Measurements from ENCODE around the gene SNAI3.

SNAI3 gene

DNA sequence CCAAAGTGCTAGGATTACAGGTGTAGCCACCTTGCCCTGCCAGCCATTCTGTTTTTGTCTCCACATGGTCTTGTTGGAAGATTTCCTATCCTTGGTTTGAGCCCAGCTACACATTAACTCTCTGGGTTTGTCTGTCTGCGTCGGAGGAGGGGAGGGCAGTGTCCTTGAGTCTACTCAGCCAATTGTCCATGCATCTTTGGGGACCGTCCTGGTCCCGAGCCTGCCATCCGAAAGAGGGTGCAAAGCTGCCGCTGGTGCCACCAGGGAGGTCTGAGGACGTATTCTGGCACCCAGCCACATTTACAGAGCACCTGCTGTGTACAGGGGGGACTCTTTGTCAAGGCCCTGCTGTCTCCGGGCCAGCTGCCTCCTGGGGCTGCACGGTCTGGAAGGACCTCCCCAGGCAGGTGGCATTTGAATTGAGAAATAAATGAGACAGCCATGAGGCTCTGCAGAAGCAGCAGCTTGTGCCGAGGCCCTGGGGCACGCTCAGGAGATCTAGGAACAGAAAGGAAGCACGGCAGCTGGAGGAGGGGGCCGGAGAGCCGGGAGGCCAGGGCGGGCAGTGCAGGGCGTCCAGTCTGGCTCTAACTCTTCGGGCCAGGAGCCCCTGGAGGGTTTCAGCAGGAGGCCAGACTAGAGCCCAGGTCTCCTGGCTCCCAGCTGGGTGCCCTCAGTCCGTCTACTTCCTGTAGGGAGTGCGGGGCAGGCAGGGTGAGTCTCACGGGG is 36.9 kb downstream of the SNAI3 start:
- DNase-seq: no peak

DNA sequence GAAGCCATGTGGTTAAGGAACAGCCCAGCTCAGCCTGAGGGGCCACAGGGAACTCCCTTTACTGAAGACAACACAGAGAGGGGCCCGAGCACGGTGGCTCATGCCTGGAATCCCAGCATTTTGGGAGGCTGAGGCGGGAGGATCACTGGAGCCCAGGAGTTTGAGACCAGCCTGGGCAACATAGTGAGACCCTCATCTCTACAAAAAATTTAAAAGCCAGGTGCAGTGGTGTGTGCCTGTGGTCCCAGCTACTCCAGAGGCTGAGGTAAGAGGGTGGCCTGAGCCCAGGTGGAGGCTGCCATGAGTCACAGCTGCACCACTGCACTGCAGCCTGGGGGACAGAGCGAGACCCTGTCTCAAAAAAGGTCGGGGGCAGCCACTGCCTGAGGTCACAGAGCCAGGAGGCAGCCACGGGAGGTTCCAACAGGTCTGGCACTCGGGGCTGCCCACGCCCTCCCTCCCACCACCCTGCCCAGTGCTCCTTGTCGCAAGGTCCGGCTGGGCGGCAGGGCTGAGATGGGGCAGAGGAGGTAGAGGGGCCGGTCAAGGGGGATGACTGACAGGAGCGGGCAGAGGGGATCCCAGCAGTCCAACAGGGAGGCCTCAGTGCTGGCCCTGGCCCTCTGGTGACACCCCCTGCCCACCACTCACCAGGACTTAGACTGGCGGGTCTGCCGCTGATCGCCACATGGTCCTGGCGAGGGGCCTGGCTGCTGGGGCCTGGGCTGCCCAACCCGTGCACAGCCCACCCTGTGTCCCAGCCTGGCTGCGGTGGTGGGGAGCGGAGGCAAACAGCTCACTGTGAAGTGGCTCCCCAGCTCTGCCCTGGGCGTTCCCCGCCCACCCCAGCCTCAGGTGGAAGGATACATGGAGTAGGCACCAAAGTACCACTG is 38.9 kb downstream of the SNAI3 start:
- no peak for DNase-seq

DNA sequence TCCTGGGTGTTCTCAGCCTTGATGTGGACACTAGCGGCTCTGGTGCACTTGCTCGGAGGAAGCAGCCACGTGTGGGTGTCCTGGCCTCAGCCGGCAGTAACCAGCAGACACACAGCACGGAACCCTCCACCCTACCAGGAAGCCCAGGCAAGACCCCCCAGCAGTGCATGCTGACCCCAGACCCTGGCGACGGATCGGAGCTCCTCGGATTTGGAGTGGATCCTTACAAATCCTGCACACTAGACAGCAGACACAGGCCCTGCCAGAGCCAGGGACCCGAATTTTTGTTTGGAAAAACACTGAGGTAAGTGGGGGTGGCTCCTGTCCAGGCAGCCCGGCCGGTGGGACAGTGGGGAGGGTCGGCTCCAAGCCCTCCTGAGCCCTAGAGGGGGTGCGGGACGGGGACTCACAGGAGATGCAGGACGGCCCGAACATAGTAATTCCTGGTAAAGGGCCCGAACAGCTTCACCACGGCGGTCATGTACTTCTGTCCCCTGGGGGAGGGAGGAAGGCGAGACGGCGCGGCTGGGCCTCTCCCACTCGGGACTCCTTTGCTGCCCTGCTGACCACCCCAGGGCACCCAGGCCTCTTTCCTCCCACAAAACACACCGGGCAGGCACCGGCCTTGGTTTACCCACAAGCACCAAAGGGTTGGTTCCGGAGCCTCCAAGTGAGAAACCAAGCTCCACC is 39.8 kb downstream of the SNAI3 start:
- no peak for DNase-seq

DNA sequence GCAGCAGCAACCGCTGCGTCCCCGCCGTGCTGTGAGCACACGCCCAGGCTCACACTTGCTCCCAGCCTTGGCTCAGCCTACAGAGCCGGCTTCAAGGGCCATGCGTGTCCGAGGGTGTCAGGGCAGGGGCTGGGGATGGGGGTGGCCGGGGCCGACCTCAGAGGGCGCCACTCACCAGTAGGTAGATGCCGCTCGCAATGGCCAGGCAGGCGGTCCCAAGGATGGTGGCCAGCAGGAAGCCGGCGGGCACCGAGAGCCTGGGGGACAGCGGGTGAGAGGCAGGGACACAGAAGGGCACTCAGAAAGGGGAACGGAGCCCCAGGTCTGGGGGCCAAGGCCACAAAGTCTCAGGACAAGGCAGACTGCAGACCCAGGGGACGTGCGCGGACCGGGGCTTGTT is 40.4 kb downstream of the SNAI3 start:
- DNase-seq: no peak

DNA sequence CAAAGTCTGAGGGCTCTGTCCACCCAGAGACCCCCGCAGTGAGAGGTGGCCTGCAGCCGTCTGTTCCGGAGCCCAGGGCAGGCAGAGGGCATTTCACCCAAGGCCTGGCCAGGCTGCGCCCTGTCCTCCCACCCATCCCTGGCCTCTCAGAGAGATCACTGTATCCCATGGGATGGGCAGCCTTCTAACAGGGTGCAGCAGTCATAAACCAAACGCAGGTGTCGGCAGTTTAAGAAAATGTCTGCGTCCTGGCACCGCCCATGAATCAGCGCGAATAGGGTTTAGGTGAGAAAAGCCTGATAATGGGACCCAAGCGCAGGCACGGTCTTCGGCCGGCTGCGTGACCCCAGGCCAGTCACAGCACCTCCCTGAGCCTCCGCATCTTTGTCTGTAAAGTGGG is 40.9 kb downstream of the SNAI3 start:
- no peak for DNase-seq

DNA sequence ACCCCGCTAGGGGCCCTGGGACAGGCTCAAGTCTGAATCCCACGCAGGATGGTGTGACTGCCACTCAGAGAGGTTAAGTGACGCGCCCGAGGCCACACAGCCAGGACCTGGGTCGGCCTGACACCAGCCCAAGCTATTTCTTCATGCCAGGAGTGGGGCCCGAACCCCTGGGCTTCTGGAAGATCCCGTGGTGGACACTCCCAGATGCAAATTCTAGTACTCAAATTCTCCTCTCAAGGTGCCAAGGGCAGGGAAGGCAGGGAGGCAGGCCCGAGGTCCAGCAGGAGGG is 42.7 kb downstream of the SNAI3 start:
- no peak for DNase-seq

DNA sequence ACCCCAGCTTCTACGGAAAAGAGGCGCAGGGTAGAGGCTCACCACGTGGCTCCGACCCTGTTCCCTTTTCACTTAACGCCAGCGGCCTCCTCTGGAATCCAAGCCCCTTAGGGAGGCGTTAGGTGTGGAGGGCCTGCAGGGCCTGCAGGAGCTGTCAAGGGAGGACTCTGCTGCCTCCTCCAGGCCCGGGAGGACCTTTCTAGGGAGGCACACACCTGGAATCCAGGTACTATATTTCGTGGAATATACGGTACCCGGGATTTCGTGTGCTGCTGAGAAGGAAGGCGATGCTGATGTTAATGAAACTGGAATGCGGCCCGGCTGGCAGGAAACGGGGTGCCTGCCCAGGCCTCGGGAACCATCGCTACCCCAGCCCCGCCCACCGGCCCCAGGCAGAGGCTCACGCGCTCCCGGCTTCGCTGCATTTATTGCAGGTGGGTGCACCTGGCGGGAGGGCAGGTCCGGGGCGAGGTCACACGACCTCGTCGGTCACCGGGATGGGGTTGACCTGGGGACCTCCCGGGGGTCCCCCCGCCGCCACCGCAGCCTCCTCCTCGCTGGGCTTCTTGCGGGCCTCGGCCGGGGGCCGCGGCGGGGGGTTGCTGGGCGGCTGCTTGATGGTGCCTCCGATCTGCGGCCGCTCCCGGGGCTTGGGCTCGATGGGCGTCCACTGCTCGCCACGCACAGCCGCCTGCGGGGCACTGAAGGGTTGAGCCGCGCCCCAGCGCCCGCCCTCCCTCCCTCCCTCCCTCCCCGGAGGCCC is 43.2 kb downstream of the SNAI3 start:
- no peak for DNase-seq

DNA sequence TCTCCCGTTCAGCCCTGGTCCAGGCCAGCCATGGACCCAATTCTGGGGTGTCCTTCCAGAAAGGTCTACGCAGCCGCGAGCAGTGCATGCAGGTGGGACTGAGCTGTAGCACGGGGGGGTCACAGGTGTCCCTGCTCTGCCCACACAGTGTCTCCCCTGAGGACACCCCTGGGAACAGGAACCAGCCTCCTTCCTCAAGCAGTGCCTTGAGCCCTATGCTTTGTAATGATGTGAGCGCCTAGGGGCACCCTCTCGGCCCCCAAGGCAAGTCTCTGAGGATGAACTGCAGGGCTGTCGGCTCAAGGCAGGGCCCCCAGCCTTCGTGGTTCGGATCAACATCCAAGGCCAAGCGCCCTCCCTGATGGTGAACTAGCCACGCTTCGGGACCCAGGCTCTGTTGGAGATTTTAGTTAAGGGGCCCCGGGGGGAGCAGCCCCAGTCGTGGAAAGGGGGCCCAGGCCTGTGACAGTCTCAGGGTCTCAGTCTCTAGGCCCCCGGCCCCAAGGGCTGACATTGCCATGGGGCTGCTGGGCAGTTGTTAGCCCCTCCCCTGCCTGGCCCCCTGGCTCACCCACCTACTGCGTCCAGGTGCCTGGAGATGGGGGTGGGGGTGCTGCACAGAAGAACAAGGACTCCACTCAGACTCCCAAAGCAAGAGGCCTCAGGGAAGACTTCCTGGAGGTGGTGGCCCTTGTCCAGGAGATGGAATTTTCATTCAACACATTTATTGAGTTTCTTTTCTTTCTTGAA is 45.6 kb downstream of the SNAI3 start:
- DNase-seq: no peak

DNA sequence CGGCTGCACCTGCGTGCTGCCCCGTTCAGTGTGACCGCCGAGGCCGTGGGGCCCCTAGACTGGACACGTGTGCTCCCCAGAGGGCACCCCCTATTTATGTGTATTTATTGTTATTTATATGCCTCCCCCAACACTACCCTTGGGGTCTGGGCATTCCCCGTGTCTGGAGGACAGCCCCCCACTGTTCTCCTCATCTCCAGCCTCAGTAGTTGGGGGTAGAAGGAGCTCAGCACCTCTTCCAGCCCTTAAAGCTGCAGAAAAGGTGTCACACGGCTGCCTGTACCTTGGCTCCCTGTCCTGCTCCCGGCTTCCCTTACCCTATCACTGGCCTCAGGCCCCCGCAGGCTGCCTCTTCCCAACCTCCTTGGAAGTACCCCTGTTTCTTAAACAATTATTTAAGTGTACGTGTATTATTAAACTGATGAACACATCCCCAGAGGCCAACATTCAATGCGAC is 46.2 kb downstream of the SNAI3 start:
- DNase-seq: no peak

DNA sequence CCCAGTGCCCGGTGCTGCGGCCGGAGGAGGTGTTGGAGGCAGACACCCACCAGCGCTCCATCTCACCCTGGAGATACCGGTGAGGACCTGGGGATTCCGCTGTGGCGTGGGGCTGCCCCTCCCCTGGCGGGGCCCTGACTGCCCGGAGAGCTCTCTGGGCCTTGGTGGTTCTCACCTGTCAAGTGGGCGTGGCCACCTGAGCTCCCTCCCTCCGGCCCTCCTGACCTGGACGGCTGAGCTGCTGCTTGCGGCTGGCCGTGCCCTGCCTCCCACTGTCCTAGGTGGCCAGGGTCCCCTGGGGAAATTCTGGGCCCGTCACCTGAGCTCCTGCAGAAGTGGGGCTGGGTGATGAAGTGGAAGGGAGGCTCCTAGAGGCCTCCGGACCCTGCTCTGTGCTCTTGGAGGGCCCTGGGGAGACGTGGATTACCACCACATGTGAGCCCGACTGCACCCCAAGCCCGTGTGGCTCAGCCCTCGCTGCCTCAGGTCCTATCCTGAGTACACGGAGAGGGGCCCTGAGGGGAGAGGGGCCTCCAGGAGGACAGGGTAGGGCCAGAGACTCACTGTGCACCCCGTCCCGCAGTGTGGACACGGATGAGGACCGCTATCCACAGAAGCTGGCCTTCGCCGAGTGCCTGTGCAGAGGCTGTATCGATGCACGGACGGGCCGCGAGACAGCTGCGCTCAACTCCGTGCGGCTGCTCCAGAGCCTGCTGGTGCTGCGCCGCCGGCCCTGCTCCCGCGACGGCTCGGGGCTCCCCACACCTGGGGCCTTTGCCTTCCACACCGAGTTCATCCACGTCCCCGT is 46.9 kb downstream of the SNAI3 start:
- no peak for DNase-seq

DNA sequence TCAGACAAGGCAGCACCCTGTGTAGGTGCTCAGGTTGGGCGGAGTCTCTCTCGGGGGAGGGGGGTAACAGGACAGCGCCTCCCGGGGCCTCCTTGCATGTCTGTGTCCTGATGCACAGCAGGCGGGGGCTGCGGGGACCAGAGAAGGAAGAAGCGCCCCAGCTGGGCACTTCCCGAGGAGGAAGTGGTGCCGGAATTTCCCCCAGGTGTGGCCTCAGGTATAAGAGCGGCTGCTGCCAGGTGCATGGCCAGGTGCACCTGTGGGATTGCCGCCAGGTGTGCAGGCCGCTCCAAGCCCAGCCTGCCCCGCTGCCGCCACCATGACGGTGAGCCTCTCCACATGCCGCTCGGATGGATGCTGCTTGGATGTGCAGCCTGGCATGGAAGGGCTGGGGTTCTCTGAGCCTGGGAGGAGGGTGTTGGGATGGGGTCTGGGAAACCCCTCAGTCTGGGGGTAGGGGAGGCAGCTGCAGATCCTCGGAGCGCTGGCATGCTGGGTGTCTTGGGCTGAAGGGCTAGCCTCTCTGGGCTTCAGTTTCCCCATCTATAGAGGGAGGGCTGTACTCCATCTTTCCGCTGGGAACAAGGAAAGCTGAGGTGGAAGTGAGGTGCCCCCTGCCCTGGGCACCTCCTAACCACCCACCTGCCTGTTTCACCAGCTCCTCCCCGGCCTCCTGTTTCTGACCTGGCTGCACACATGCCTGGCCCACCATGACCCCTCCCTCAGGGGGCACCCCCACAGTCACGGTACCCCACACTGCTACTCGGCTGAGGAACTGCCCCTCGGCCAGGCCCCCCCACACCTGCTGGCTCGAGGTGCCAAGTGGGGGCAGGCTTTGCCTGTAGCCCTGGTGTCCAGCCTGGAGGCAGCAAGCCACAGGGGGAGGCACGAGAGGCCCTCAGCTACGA is 47.7 kb downstream of the SNAI3 start, which contains the start of gene IL17C:
Gene IL17C, plus strand, starts transcription at position 250 of the 908 bp plus-strand sequence. Its CDS starts 70 bp downstream, at position 320.
- no peak for DNase-seq

DNA sequence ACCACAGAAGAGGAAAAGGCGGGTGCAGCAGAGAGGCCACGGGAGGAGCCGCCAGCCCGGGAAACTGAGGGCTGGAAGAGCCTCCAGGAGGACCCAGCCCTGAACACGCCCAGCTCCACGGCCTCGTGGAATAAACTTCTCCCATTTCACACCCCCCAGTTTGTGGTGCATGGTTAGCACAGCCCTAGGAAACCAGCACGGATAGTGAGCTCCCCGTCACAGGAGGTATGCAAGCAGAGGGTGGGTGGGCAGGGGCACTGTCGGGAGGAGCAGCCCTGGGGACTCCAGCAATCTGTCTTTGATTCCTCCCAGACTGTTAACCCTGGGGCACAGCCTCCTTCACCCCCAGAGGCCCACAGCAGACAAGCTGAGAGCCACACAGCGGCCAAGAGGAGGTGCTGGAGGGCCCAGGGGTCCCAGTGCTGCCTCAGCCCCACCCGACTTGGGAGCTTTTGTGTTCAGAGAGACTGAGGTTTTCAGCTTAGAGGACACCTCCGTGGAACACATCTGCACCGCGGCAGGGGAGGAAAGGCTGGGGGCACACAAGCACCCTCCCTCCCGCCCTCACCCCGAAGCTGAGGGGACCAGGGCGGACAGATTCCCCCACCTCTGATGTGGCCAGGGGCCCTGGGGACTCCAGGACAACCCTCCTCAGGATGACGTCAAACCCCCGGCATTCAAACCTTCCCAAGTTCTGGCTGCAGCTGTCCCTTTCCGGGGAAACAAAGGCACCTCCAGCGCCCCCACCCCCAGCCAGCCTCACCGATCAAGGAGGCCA is 49.6 kb downstream of the SNAI3 start:
- no peak for DNase-seq

DNA sequence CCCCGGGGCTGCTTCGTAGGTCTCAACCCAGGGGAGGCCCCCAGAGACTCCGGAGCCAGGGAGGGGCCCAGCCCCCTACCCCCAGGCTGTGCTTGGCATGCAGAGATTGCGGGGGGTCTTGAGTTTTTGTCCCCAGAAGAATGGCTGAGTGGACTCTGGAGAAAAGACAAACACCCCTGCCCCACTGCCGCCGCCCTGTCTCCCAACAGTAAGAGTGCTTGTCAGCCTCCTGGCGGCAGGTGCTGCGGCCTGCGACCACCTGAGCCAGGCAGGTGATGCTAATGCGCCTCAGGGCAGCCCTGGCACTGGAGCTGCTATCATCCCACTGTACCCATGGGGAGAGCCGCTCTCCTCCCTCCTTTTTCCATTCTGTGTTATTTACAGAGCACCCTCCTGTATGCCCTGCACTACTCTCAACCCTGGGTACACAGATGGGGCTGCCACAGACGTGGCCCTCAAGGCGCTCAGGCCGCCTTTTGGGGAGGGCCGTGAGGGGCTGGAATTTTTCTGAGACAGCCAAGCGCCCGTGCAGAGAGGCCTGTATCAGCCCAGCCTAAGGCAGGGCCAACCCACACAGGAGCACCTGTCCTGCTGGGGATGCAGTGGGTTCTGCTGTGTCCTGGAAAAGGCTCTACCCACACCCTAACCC is 50.5 kb downstream of the SNAI3 start:
- DNase-seq: no peak

DNA sequence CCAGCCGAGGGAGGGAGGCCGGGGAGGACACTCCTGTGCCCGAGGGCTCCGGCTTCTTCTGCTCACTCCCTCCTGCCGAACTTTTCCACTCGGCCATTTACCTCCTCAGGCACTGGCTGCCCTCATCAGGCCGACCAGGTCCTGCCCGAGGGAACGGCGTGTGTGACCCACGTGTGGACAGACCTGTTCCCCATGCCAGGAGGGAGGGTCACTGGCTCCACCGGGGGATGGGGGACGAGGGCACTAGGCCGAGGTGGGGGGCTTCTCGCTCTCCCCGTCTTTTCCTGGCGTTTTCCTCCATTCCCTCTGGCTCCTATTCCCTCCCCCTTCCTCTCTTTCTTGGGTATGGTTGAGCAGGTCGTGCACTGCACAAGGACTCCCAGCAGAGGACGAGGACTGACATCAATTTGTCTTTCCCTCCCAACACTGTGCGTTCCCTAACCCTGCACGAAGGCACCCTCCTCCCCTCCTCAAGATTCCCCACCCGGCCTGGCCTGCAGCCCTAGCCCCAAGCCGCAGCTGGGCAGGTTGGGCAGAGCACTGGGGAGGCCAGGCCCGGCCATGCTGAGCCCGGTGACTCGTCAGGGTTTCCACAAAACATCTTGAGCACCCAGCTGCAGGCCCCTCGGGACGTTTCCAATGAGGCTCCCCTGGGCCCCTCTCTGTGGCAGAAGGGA is 51.2 kb downstream of the SNAI3 start:
- no peak for DNase-seq

DNA sequence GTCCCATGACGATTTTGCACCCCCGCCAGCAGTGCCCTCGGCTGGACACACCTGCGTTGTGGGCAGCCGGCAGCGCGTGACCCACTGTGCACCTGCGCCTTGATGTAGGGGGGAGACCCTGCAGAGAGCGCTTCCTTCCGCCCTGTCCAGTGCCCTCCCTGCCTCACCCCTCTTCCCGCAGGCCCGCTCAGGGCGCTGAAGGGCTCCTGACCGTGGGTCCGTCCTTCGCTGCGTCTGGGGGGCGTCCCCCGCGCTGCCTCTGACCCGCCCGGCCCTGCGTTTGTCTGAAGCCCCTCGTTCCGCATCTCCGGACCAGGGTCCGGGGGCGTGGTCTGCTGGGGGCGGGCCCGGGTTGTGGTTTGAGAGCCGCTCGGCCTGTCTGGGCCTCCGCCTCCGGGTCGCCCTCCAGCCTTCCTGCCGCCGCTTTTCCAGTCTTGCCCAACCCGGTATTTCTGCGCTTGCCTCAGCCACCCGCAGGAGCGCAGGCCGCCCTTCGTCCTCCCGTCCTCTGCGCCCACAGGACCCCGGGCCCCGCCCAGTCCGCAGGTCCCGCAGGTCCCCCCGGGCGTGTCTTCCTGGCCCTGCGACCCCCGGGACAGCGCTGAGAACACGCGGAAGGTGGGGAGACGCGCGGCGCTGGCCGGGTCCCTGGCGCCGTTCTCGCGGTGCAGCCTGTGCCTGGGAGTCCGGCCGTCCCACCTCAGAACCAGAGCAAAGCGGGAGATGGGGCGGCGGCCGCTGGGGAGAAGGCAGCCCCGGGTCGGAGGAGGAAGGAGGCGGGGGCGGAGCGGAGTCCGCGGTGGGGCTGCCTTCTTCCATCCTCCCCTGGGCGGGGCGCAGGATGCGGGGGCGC is 51.9 kb downstream of the SNAI3 start:
- no peak for DNase-seq

DNA sequence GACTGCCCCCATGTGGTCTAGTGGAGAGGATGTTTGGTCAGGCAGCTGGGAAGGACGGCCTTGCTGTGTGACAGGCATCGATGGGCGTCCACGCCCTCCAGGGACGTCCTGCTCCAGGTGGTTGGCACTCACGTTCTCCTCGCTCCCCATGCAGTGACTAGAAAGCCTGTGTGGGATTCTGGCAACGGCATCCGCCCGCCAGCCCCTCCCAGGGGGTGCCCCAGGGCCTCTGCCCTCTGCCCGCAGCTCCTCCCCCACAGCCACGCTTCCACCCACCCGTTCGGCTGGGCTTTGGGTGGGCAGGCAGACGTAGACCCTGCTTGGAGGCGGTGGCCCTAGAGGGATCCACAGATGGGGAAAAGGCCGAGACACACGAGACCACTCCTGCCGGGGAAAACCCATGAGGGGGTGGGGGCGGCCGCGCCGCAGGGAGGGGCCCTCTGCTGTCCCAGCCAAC is 52.6 kb downstream of the SNAI3 start:
- DNase-seq: no peak

DNA sequence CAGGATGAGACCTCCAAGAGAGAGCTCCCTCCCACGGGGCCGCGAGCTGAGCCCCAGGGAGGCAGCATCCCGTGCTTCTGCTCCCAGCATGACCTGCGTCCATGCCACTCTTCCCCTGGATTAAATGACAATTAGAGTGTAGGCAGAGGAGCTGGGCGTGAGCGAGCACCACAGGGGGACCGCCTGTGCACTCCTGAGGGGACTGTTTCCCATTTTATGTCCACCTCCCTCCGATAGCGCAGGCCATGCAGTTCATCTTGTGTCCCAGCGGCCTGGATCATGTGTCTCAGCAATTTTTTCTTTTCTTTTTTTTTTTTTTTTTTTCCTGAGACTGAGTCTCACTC is 53.7 kb downstream of the SNAI3 start:
- no peak for DNase-seq
